Body of pancreas (tissue), 4 donors: ENCODE measurements around the gene AMDHD2.

Experiments
- POLR2A ChIP-seq, 3 donors: fragments of 450-650 bp; IDR thresholded peaks; one replicate each; pipeline ENCODE4 v1.6.1; 2016; ENCODE audit warnings: antibody characterized with exemption in 3 of 3, mild to moderate bottlenecking in 2 of 3
- TF ChIP-seq, protein P1 (sequence below), 7 experiments: fragments of 450-650 bp in 4 of 7; fragments of 200-600 bp in 3 of 7; sonication (generic) in 3 of 7; IDR thresholded peaks; one replicate each; pipeline ENCODE4 v1.5.1; 2016 to 2019; ENCODE audit warnings: antibody characterized with exemption in 7 of 7

- TF ChIP-seq, protein P1, sequence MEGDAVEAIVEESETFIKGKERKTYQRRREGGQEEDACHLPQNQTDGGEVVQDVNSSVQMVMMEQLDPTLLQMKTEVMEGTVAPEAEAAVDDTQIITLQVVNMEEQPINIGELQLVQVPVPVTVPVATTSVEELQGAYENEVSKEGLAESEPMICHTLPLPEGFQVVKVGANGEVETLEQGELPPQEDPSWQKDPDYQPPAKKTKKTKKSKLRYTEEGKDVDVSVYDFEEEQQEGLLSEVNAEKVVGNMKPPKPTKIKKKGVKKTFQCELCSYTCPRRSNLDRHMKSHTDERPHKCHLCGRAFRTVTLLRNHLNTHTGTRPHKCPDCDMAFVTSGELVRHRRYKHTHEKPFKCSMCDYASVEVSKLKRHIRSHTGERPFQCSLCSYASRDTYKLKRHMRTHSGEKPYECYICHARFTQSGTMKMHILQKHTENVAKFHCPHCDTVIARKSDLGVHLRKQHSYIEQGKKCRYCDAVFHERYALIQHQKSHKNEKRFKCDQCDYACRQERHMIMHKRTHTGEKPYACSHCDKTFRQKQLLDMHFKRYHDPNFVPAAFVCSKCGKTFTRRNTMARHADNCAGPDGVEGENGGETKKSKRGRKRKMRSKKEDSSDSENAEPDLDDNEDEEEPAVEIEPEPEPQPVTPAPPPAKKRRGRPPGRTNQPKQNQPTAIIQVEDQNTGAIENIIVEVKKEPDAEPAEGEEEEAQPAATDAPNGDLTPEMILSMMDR (IDR thresholded peaks at IDR 0.05): peak in 5 of 7 experiments; percentile 19 to 68 (median 50)
- no peak for TF ChIP-seq POLR2A (IDR thresholded peaks at IDR 0.05)
These were observed 33.3 kb upstream of the AMDHD2 start for GRCh38 chr16:2486645-2487516.
